Activated CD8-positive, alpha-beta memory T cell treated with anti-CD3 and anti-CD28 coated beads, Interleukin-2, amount 10 ng/mL, durations not matched to agents 7 days and 5 days (primary cell): ENCODE data around the gene MAML2. TPM values are rescaled to one million over a fixed set of nuclear protein-coding genes. Genes with fewer than 3 reads are reported as not detected.

Experiments
- ATAC-seq: fragments of 150-1000 bp; cut with Tn5 transposase; one replicate; pipeline ENCODE4 v1.10.0; 2021; ENCODE audit warnings: moderate library complexity
- CTCF ChIA-PET: fragments of 350-600 bp; sonication (Branson Sonifier 250); formaldehyde crosslinking; loops from one replicate; lab custom pipeline; 2021; ENCODE audit warnings: antibody characterized with exemption; lab: Charles Lee
- DNase-seq: peaks from one replicate; pipeline ENCODE4 v3.0.0-alpha.2; 2020
- H3K27ac Mint-ChIP-seq: one replicate; pipeline ENCODE4 v1.8.0; 2021; ENCODE audit warnings: mild to moderate bottlenecking, mixed read lengths
- H3K27me3 Mint-ChIP-seq: one replicate; pipeline ENCODE4 v1.8.0; 2021; ENCODE audit warnings: mixed read lengths
- H3K36me3 Mint-ChIP-seq: one replicate; pipeline ENCODE4 v1.8.0; 2021; ENCODE audit warnings: mild to moderate bottlenecking, mixed read lengths
- H3K4me1 Mint-ChIP-seq: one replicate; pipeline ENCODE4 v1.8.0; 2021; ENCODE audit warnings: mixed read lengths
- H3K4me3 Mint-ChIP-seq: one replicate; pipeline ENCODE4 v1.8.0; 2021; ENCODE audit warnings: mild to moderate bottlenecking, moderate library complexity, mixed read lengths
- H3K9me3 Mint-ChIP-seq: one replicate; pipeline ENCODE4 v1.8.0; 2022; ENCODE audit warnings: low read depth, mixed read lengths
- total RNA-seq, 2 experiments: library from RNA; stranded (reverse); gene quantifications; one replicate each; pipeline ENCODE4 v1.2.3, GENCODE V29; 2021

MAML2 gene
- total RNA-seq, 2 experiments from 2014 or later = 12.7 to 14.5 TPM

DNA sequence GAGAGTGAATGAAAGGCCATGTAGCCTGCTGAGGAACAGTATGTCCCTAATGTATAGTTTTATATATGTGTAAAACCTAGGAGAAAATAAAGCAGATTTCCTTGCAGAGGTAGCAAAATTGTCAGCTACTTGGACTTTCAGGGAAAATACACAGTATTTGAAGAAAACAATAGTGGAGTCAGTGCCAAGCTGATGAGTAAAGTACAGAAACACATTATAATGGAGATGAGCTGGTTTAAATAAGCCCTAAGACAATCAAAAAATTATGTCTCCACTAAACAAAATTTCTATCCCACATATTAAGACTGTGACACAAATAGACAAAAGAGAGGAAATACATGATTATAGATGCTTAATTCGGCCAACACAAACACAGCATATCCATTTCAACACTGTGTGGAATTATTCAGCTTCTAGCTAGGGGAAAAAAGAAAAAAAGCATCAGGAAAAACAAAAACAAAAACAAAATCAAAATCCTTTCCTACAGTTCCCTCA, 75.9 kb downstream of the MAML2 start:
- CTCF ChIA-PET = interaction anchor here (0.9 to 2.6 kb wide), 6 partner anchors 9 to 75 kb away, joined by 3 to 10 read pairs (median 6); no protein-coding TSS in a partner anchor
- DNase-seq (no peak), ATAC-seq (peak; percentile 4)
- Mint-ChIP-seq H3K9me3 (peaks cover 13% of the 10 kb centered on the region), H3K4me1 (peaks cover 55% of the 10 kb centered on the region), H3K27me3 (no peaks in the 10 kb centered on the region), H3K36me3 (peaks cover 33% of the 10 kb centered on the region), H3K27ac (peak overlapping the region; percentile 82), H3K4me3 (peak overlapping the region; percentile 40)

GRCh38 chr11:96265972-96266371, 77.0 kb downstream of the MAML2 start:
- CTCF ChIA-PET = interaction anchor here (1.1 to 2.6 kb wide), 3 partner anchors 23 to 76 kb away, joined by 3 to 10 read pairs (median 9); no protein-coding TSS in a partner anchor
- H3K27ac Mint-ChIP-seq = no peak overlapping the region
- no peak for ATAC-seq
- no peak for DNase-seq
- H3K4me1 Mint-ChIP-seq = peaks cover 57% of the 10 kb centered on the region
- peaks cover 9% of the 10 kb centered on the region for H3K9me3 Mint-ChIP-seq
- H3K36me3 Mint-ChIP-seq = peaks cover 25% of the 10 kb centered on the region
- H3K4me3 Mint-ChIP-seq = no peak overlapping the region
- H3K27me3 Mint-ChIP-seq = no peaks in the 10 kb centered on the region

DNA sequence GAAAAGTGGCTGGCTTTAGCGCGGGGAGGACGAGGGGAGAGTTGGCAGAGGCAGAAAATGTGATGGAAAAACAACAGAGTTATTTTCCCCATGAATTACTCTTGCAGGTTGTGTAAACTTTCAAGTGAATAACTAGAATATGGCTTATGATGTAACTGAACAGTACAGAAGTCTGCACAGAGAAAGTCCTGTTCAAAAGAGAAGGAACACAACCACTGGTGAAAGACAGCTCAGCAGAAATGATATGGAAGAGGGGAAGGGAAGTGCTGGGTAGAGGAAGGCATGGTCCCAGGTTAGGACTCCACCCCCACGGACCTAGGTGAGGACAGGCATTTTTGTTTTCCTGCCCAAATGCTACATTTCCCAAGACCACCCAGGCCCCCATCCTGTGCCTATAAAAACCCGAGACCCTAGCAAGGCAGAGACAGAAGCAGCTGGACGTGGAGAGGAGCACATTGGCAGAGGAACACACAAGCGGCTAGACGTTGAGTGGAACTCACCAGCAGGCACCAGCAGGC, 77.7 kb downstream of the MAML2 start:
- peaks cover 61% of the 10 kb centered on the region for H3K4me1 Mint-ChIP-seq
- no peaks in the 10 kb centered on the region for H3K27me3 Mint-ChIP-seq
- no peak for DNase-seq

GRCh38 chr11:96264364-96264763, 78.6 kb downstream of the MAML2 start:
- Mint-ChIP-seq H3K36me3 (peaks cover 14% of the 10 kb centered on the region), H3K27me3 (no peaks in the 10 kb centered on the region), H3K27ac (no peak overlapping the region), H3K4me1 (peaks cover 65% of the 10 kb centered on the region), H3K4me3 (no peak overlapping the region), H3K9me3 (peaks cover 4% of the 10 kb centered on the region)
- DNase-seq (no peak), ATAC-seq (no peak)
- CTCF ChIA-PET = interaction anchor here (1.3 to 1.6 kb wide), 2 partner anchors 16 to 21 kb away, joined by 3 to 4 read pairs; no protein-coding TSS in a partner anchor

More for the DNA sequence above, 77.7 kb downstream of the MAML2 start:
- Mint-ChIP-seq H3K4me3 (no peak overlapping the region), H3K36me3 (peaks cover 19% of the 10 kb centered on the region), H3K9me3 (peaks cover 9% of the 10 kb centered on the region), H3K27ac (no peak overlapping the region)
- no peak for ATAC-seq
- CTCF ChIA-PET = interaction anchor here (1.3 to 2.6 kb wide), 3 partner anchors 15 to 74 kb away, joined by 3 to 10 read pairs (median 4); no protein-coding TSS in a partner anchor

GRCh38 chr11:96263238-96263763, 79.7 kb downstream of the MAML2 start:
- Mint-ChIP-seq H3K4me1 (peaks cover 66% of the 10 kb centered on the region), H3K4me3 (no peak overlapping the region), H3K27ac (no peak overlapping the region), H3K9me3 (no peaks in the 10 kb centered on the region), H3K36me3 (peaks cover 7% of the 10 kb centered on the region), H3K27me3 (no peaks in the 10 kb centered on the region)
- DNase-seq (no peak), ATAC-seq (no peak)
- CTCF ChIA-PET = no interaction called here

GRCh38 chr11:96260532-96260931, 82.5 kb downstream of the MAML2 start:
- peaks cover 71% of the 10 kb centered on the region for H3K4me1 Mint-ChIP-seq
- DNase-seq (no peak), ATAC-seq (no peak)
- peaks cover 10% of the 10 kb centered on the region for H3K36me3 Mint-ChIP-seq
- H3K27me3 Mint-ChIP-seq = no peaks in the 10 kb centered on the region
- H3K9me3 Mint-ChIP-seq = no peaks in the 10 kb centered on the region
- no peak overlapping the region for H3K4me3 Mint-ChIP-seq
- H3K27ac Mint-ChIP-seq = peak overlapping the region; percentile 67
- CTCF ChIA-PET = interaction anchor here (1.9 kb wide), 1 partner anchor 83 kb away, joined by 8 read pairs; the partner anchor contains the start of gene MAML2

DNA sequence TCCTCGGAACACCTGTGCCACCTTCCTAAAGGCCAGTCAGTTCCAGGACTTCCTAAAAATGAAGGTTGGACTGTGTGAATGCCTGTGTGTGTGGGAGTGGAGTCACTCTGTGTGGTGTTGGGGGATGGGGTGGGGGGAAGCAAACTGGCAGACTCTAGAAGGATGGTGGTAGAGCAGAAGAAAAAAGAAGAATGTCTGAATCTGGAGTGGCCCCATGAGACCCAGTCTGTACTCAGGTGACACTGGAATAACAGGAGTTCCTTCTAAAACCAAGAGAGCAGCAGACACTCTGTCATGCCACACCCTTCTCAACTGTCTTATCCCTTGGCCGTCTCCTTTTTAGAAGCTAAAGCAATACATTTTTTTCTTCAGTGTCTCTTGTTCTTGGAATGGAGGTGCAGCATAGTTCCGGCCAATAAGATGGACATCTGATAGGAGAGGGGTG, 82.9 kb downstream of the MAML2 start:
- DNase-seq (no peak), ATAC-seq (no peak)
- Mint-ChIP-seq H3K4me1 (peaks cover 71% of the 10 kb centered on the region), H3K4me3 (no peak overlapping the region), H3K36me3 (peaks cover 10% of the 10 kb centered on the region), H3K27ac (peak overlapping the region; percentile 67), H3K9me3 (no peaks in the 10 kb centered on the region), H3K27me3 (no peaks in the 10 kb centered on the region)
- CTCF ChIA-PET = interaction anchor here (1.2 to 2.3 kb wide), 3 partner anchors 17 to 83 kb away, joined by 4 to 10 read pairs (median 8); partner anchors contain the start of gene MAML2

DNA sequence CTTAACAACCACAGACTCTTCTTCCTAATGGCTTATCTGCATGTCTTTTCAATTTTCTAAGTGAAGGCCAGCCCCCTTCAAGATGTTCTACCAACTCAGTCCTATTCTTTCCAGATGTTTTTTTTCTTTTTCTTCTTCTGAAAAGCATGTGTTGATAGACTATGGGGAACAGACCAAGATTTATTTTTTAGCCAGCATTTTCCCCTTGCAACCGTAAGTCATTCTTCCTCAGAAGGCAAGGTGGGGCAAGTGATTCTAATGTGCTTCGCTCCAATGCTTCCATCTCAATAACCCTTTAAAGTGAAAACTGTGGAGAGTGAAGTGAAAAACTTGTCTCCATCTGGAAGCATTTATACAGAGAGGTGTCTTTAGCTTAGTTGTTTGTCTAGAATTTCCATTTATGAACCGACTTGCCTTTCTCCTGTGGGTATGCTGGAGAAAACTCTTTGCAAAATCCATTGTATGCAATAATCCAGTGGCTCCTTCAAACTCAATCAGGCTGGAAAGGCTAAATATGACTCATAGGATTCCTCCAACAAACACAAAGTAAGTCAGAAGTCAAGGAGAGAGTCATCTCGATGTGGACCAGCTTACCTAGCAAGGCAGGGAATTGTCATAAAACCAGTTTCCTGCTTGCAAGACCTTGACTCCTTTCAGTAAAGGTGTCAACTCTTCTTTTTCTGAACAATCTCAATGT, 83.7 kb downstream of the MAML2 start:
- H3K36me3 Mint-ChIP-seq = peaks cover 10% of the 10 kb centered on the region
- CTCF ChIA-PET = interaction anchor here (1.2 to 2.3 kb wide), 3 partner anchors 8 to 84 kb away, joined by 4 to 10 read pairs (median 6); partner anchors contain the start of gene MAML2
- H3K4me1 Mint-ChIP-seq = peaks cover 76% of the 10 kb centered on the region
- H3K27me3 Mint-ChIP-seq = no peaks in the 10 kb centered on the region
- no peaks in the 10 kb centered on the region for H3K9me3 Mint-ChIP-seq
- peak overlapping the region; percentile 96 for H3K27ac Mint-ChIP-seq
- ATAC-seq (no peak), DNase-seq (no peak)
- H3K4me3 Mint-ChIP-seq = no peak overlapping the region

GRCh38 chr11:96257972-96258934, 84.7 kb downstream of the MAML2 start:
- H3K9me3 Mint-ChIP-seq = no peaks in the 10 kb centered on the region
- DNase-seq = peak; percentile 72
- H3K36me3 Mint-ChIP-seq = peaks cover 15% of the 10 kb centered on the region
- ATAC-seq = peak; percentile 84
- H3K27me3 Mint-ChIP-seq = no peaks in the 10 kb centered on the region
- peak overlapping the region; percentile 68 for H3K4me3 Mint-ChIP-seq
- H3K4me1 Mint-ChIP-seq = peaks cover 80% of the 10 kb centered on the region
- CTCF ChIA-PET = interaction anchor here (0.9 to 2.3 kb wide), 3 partner anchors 9 to 85 kb away, joined by 3 to 10 read pairs (median 6); partner anchors contain the start of gene MAML2
- H3K27ac Mint-ChIP-seq = peak overlapping the region; percentile 96

GRCh38 chr11:96257036-96257435, 86.0 kb downstream of the MAML2 start:
- Mint-ChIP-seq H3K9me3 (no peaks in the 10 kb centered on the region), H3K4me1 (peaks cover 78% of the 10 kb centered on the region), H3K27ac (peak overlapping the region; percentile 96), H3K4me3 (peak overlapping the region; percentile 68), H3K36me3 (peaks cover 20% of the 10 kb centered on the region), H3K27me3 (no peaks in the 10 kb centered on the region)
- ATAC-seq (no peak), DNase-seq (no peak)
- CTCF ChIA-PET = interaction anchor here (1.2 to 5.4 kb wide), 3 partner anchors 10 to 84 kb away, joined by 3 to 61 read pairs (median 5); partner anchors contain the start of gene MAML2

DNA sequence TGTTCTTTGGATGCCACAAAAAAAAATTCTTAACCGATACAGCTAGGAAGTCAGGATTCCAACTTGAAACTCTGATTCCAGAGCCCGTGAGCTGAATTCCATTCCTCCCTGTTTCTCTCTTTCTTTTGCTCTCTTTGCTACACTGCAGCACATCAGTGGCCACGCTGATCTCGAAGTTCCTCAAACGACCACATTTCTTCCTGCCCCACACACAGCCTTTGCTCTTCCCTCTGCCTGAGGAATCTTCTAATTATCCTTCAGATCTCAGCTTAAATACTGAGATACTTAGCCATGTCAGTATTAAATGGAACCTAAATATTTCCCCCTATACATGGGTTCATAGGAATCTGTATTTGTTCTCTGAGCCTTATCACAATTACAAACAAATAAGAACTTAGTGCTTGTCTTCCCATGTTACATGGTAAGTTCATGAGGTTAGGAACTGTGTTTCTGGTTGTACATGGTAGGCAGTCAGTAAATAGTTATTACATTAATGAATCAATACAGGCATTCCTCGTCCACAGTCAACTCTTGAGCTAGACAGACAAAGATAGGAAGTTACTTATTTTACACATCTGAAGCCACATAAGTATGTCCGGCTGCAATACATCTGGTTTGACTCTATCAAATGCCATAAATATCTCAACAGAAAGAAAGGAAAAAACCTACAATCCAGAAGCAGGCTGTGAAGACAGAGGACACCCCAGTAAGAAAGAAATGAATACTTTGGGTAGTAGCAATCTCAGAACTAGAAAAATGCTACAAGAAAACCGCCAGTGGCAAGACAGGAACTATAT, 86.6 kb downstream of the MAML2 start:
- no peaks in the 10 kb centered on the region for H3K9me3 Mint-ChIP-seq
- no peaks in the 10 kb centered on the region for H3K27me3 Mint-ChIP-seq
- H3K36me3 Mint-ChIP-seq = peaks cover 20% of the 10 kb centered on the region
- peak overlapping the region; percentile 96 for H3K27ac Mint-ChIP-seq
- peaks cover 77% of the 10 kb centered on the region for H3K4me1 Mint-ChIP-seq
- H3K4me3 Mint-ChIP-seq = peak overlapping the region; percentile 68
- peak; percentile 18 for ATAC-seq
- no peak for DNase-seq
- CTCF ChIA-PET = interaction anchor here (0.8 to 5.4 kb wide), 7 partner anchors 9 to 148 kb away, joined by 3 to 61 read pairs (median 3); partner anchors contain the start of gene MAML2
